CD4-positive, alpha-beta T cell treated with Interleukin-15 for 4 hours (primary cell): Measurements from ENCODE around the gene RPSA.
"Not testable (repeated sequence)": the region's sequence is repeated elsewhere in the genome, so short reads cannot be mapped to it uniquely, and the experiment has no call there.

ENCODE experiments used
- DNase-seq: peaks from one replicate; pipeline ENCODE4 v3.0.0-alpha.2; 2020; ENCODE audit warnings: low spot score

RPSA gene

DNA sequence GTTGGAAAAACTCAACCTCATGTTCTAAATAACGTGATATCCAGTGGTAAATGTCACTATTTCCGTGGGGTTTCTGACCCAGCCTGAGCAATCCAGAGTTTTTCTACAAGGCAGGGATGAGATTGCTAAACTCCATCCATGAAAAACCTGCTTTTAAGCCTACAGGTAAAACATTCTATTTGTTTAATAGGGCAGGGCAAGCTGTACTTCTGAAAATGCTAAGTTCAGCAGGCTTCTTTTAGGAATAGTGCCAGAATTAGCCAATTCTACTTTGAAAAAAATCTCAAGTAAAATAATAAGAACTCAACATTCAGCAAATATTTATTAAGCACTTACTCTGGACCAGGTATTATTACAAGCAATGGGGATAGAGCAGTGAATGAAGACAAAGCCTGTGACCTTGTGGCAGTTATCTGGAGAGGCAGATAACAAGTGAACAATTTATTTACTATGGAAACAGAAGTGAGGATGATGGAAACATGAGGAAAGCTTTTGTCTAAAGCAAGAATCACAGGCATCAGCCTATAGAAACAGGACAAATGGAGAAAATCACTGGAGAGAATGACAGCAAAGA is 13.3 kb downstream of the RPSA start:
- DNase-seq = no peak

DNA sequence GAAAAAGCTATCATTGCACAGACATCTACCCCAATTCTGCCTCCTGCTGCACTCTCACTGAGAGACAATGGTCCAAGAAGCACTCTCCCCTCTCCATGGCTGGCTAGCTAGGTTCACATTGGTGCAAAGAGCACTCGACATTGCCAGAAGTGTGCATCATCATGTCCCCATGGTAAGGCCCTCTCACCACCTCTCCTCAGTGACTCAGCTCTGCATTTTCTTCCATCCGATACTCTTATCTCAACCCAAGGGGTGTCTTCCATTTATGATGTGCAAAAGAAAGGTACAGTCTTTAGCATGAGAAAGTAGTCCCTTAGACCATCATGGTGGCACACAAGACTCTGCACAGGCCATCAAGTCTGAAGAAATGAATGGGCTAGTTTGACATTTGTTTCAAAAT is 14.0 kb downstream of the RPSA start:
- DNase-seq = no peak

DNA sequence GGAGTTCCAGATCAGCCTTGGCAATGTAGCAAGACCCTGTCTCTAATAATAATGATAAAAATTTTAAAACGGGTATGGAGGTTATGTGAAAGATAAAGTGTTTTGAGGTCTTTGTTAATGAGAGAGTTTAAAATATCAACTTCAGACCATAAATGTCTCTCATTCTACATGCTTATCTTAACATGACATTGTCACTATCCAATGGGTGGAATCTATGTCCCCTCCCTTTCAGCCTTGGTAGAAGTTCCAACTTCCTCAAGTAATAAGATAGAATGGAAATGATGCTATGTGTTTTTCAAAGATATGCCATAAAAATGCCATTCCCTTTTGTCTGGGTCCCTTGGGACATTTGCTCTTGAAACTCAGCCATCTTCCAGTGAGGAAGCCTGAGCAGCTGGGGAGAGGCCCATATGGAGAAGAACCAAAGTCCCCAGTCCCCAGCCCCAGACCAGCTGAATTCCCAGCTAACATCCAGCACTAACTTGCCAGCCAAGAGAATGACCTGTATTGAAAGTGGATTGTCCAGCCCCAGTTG is 17.0 kb downstream of the RPSA start:
- no peak for DNase-seq

DNA sequence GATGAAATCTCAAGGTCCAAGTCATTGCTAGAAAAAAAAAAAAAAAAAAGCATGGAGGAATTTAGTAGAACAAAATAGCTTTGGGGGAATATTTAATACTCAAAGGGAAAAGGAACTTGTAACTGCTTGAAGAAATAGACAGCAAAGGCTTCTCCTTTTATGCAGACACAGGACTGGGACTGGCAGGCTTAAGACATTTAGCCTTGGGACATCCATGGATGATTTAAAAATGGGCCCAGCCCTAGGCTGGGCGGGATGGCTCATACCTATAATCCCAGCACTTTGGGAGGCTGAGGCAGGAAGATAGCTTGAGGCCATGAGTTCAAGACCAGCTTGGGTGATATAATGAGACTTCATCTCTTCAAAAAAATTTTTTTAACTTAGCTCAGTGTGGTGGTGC is 19.8 kb downstream of the RPSA start:
- DNase-seq = no peak

DNA sequence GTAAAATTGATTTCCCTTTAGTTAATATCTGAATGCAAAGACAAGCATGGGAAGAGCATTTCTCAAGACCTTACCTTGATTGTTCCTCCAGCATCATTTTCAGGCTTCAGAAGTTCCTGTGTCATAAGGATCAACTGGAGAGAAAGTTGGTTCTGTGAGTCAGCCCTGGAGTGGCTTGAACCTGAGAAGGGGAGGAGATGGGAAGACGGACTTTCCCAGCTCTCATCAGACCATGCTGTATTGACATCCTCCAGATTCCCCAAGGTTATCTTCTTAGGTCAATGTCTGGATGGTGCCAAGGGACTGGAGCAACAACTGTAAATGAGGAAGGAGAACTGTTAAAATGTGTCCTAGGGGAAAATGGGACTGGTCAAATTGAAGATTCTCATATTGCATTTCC is 21.0 kb downstream of the RPSA start:
- no peak for DNase-seq

DNA sequence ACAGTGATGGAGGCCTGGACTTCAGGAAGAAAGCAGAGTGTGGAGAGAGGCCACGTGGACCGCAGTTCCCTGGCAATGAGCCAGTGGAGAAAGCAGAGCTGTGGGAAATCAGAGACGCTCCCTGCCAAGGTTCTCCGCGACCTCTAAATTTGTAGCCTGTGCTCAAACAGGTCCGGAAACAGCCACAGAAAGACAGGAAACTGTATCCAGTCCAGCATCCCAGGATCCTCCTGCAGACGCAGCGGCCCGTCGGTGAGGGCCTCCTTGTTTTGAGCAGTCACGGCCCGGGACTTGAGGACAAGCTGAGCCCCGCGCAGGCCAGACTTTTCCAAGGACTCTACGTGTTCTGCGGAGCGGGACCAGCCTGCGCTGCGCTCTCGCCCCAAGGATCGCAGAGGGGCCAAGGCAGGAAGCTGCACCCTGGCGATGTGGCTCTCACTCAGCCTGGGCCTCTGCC is 22.3 kb downstream of the RPSA start:
- DNase-seq = no peak

DNA sequence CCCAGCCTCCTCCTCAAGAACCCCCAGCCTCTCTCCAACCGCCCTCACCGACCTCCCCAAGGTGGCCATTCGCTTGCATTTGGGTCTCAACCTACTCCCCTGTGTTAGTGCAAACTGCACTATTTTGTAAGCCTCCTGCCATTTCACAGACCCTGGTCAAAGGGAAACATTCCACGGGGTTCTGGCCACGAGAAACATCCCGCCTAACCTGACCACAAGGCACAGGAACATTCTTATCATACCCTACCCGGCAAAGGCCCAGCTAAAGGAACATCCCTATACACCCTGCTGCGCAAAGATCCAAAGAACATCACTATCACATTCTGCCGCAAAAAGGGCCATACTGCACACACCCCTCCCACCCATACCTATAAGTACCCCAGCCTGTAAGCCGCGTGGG is 22.9 kb downstream of the RPSA start:
- no peak for DNase-seq

DNA sequence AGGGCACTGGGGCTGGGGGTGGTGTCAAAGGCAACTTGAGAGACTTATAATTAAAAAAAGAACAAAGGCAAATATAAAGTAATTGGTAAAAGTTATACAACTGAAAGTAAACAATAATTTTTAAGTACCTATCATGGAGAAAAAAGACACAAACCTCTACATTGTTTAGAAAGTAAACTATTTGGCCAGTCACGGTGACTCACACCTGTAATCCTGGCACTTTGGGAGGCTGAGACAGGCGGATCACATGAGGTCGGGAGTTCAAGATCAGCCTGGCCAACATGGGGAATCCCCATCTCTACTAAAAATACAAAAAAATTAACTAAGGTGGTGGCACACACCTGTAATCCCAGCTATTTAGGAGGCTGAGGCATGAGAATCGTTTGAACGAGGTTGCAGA is 25.8 kb downstream of the RPSA start:
- no peak for DNase-seq

DNA sequence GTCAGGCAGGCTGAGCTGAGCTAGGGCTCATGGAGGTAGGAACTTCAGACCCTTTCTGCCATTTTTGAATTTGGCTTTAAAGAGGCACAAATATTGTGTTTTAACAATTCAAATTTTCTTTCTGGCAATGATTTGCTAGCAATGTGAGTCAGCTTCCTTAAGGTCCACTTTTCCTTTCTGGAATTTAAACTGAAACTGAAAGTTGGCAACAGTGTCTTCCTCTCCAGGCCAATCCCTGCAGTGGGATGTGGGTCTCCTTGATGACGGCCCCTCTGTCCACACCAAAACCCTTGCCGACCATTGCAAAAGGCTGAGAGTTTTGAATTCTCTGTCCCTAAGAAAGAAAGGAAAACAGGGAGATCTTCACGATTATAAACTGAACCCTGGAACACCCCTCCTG is 27.1 kb downstream of the RPSA start:
- no peak for DNase-seq

DNA sequence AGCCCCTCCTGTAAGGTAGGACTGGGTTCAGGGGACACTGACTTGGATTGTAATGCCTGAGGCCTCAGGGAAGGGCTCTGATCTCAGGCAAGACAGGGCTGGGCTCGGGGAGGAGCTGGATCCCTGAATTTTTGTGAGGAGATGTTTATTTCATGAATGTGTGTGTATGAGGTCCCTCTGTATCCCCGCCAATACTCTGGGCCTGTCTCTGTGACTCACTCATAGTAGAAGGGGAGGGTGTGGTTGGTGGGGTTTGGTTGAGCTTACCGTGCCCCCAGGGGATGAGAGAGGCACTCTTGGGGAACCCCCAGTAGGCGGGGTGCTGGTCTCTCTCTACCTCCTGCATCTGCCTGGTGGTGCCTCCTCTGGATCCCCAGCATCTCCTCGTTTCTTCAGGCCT is 28.1 kb downstream of the RPSA start:
- no peak for DNase-seq

DNA sequence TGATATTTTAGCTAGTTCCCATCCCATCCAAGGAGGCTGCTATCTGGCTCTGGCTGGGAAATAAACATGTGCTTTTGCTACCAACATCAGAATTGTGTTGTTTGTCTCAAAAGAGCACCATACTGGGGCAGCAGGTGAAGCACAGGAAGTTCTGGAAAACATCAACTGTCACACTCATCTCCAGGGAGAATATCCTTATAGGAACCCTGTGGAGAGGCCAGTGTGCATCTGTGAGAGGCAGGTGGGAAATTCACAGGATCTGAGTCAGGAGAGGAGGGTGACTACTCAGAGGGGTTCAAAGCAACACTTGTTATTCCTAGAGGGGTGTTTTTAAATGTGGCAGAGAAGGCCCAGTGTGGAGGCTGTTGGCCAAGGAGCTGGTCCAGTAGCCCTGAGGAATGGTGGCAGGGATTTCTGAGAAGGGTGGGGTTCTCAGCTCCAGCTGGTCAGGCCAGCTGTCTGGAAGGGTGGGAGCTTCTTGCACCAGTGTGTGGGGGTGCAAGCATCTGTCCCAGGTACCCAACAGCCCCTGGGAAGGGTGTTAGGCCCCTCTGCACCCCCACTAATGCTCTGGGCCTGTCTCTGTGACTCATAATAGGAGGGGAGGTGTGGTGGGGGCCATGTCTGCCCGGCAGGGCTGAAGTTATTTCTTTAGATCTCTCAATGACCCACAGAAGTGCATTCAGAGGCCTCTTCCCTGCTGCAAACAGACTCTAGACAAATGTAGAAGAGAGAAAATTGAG is 28.7 kb downstream of the RPSA start:
- DNase-seq = no peak

DNA sequence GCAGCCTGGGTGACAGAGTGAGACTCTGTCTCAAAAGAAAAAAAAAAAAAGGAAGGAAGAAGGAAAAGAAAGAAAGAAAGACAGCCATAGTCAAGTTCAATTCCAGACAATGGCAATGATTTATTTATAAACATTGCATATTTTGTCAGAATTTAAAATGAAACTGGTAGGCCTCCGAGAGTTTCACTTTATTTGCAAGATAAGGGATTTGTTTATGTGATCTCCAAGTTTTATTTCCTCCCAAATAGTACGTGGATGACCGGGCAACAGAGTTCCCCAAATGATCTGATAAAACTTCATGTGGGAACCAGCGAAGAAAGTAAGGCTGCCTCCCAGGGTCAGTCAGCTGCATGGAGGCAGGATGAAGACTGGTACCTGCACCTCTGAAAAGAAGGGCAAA is 32.4 kb downstream of the RPSA start:
- no peak for DNase-seq

DNA sequence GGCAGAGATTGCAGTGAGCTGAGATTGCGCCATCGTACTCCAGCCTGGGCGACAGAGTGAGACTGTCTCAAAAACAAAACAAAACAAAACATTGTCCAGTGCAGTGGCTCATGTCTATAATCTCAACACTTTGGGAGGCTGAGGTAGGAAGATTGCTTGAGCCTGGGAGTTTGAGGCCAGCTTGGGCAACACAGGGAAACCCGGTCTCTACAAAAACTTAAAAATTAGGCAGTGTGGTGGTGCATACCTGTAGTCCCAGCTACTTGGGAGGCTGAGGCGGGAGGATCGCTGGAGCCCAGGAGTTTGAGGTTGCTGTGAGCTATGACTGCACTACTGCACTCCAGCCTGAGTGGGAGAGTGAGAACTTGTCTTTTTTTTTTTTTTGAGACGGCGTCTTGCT is 33.8 kb downstream of the RPSA start:
- DNase-seq = no peak

DNA sequence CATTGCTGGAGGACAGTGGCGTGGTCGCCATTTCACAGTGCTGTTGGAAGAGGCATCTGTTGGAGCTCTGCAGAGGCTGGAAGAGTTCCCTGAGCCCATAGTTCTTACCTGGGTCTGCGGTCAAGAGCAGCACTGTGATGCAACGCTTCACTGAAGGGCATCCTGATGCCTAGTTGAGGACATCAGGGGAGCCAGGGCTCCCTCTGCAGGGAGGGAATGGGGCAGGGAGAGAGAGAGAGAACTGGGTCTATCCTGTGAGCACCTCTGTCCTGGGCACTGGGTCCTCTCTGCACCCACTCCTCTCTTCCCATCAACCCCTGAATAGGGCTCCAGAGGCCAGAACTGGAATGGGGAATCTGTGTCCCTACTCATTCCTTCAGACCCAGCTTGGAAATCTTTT is 37.0 kb downstream of the RPSA start:
- DNase-seq = no peak

DNA sequence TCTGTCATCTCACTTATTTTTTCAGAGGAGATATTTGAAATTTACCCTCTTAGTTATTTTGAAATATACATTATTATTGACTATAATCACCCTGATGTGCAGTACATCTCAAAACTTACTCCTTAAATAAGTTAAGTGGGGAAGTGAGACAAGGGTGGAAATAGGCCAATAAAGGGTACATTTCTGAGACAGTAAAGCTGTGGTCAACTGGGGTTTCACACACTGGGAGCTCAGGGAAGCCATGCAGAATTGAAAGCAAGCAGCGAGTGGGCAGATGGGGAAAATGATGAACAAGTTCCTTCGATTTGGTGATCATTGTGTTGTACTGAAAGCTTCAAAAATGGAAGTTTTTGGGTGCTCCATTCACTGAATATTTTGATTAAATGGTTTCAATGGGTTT is 39.4 kb downstream of the RPSA start:
- no peak for DNase-seq

DNA sequence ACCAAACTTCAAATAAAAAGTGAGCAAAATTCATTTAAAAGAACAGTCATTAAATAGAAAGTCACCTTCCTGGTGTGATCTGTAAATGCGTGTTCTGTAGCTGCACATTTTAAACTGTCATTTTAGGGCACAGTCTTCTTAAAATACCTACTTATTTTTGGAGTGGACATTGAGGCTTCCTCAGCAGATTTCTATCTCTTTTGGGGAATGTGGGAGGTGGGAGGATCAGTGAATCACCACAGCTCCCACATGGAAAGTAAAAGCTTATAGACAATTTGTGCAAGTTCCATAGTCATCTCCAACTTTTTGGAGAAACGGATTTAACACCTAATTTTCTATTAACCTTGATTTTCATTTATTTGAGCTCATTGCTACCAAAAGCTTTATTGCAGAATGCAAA is 39.9 kb downstream of the RPSA start:
- no peak for DNase-seq

DNA sequence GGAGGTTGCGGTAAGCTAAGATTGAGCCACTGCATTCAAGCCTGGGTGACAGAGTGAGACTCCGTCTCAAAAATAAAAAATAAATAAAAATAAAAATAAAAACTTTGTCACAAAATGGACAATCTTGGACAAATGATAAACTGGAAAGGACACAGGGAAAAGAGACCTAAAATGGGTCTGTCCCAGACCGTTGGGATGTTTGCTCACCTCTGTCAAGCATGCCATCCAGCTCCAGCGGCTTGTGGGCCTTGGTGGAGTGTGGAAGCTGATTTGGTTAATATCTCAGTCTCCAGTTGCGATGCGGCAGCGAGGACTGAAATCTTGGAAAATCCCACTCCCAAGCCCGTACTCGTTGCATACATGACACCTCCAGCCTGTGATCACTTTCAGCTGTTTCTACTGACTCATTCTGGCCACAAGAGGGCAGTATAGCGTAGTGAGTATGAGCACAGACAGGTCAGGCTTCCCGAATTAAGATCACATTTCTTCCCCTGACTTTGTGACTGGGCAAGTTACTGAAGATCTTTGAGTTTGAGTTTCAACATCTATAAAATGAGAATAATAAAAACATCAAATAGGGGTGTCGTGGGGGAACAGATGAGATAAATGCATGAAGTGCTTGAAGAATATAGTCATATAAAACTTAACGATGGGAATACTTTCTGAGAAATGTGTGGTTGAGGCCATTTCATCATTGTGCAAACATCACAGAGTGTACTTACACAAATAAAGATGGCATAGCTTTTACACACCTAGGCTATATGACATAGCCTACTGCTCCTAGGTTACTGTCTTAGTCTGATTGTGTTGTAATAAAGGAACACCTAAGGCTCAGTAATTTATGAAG is 41.3 kb downstream of the RPSA start:
- DNase-seq = peak; percentile 72

DNA sequence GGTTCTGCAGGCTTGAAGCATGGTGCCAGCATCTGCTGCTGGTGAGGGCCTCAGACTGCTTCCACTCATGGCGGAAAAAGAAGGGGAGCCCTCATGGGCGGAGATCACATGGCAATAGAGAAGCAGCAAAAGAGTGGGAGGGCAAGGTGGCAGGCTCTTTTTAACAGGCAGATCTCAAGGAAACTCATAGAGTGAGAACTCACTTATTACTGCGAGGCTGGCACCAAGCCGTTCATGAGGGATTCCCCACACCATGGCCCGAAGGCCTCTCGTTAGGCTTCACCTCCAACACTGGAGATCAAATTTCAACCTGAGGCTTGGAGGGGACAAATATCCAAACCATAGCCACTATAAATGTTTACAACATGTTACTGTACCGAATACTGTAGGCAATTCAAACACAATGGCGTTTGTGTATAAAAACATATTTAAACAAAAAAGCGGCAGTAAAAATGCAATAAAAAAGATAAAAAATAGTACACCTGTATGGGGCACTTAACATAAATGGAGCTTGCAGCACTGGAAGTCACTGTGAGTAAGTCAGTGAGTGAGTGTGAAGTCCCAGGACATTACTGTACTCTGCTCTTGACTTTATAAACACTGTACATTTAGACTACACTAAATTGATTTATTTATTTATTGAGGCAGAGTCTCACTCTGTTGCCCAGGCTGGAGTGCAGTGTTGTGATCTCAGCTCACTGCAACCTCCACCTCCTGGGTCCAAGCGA is 42.1 kb downstream of the RPSA start:
- no peak for DNase-seq

DNA sequence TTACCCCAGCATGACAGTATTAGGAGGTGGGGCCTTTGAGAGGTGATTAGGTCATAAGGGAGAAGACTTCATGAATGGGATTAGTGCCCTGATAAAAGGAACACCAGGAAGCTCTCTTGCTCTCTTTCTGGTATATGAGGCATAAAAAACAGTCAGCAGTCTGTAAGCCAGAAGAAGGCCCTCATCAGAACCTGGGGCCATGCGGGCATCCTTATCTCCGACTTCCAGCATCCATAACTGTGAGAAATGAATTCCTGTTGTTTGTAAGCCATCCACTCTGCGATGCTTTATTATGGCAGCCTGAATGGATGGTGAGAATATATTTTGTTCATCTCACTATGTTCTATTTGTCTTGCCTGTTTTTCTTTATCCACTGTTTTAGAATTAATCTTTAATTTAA is 43.3 kb downstream of the RPSA start:
- no peak for DNase-seq

DNA sequence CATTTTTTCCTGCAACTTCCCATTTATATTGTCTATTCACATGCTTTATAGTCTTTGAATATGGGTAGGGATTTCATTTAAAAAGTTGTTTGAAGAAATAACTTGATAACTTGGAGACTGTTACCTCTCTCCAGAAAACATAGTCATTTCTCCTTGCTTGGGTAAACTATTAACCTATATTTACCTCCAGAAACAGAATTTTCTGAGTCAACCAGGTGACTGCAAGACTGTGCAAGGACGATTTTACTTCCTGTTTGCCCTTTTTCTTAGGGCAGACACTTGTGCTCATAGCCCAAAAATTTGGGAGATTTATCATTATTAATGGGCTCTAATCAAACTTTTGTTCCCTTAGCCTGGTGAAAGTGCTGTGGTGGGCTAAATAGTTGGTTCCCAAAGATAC is 46.6 kb downstream of the RPSA start:
- no peak for DNase-seq

DNA sequence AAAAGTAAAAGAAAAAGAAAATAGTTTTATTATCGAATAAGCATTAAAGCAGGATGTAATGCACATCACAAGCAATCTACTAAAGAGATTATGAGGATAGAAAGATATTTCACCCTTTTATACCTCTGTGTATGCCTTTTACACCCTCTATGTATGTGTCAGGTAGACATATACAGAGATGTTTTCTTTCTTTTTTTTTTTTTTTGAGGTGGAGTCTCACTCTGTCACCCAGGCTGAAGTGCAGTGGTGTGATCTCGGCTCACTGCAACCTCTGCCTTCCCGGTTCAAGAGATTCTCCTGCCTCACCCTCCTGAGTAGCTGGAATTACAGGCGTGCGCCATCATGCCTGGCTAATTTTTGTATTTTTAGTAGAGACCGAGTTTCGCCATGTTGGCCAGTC is 47.4 kb downstream of the RPSA start:
- DNase-seq = not testable (repeated sequence)

DNA sequence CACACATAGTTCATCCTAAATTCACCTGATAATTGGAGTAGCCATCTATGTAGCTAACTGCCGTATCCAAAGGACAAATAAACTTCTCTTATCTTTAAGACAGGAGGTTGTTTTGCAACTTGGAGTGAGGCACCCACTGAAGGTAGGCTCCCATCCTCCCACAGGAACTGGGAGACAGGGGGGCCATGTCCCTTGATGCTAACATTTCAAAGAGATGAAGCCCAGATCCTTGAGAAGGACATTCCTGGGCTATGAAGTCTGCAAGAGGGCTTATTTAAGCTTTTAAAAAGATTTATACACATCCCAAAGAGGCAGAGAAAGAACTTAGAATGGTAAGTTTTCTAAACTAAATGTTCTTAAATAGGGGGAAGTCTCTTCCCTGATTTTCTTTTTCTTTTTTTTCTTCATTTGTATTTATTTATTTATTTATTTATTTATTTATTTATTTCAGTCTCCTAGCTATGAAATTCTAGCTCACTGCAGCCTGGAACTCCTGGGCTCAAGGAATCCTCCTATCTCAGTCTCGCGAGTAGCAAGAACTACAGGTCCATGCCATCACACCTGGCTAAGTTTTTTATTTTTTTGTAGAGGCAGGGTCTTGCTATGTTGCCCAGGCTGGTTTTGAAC is 48.2 kb downstream of the RPSA start:
- DNase-seq = no peak
